CD4-positive, CD25-positive, alpha-beta regulatory T cell (primary cell): ENCODE measurements around the gene LRP3. TPM values are rescaled to one million over a fixed set of nuclear protein-coding genes. Genes with fewer than 3 reads are reported as not detected.
"Not testable (repeated sequence)": the region's sequence is repeated elsewhere in the genome, so short reads cannot be mapped to it uniquely, and the experiment has no call there.

Experiments used
- ATAC-seq, 2 donors: fragments of 150-1000 bp; cut with Tn5 transposase; one replicate each; pipeline ENCODE4 v1.10.0; 2021; ENCODE audit warnings: low read depth in 2 of 2, moderate number of reproducible peaks in 2 of 2, moderate library complexity in 1 of 2
- DNase-seq, 3 donors: peaks; one replicate each; pipeline versions ENCODE4 v3.0.0 to v3.0.0-alpha.2; 2012 to 2022; ENCODE audit warnings: mixed read lengths in 1 of 3
- H3K27ac ChIP-seq: one replicate; pipeline ENCODE4 v1.7.0; 2013; ENCODE audit warnings: mild to moderate bottlenecking, low read length; ENCODE audit not compliant: insufficient read depth, poor library complexity, severe bottlenecking
- H3K27me3 ChIP-seq: one replicate; pipeline ENCODE4 v1.7.0; 2013; ENCODE audit warnings: low read length; ENCODE audit not compliant: control insufficient read depth, insufficient read depth
- H3K36me3 ChIP-seq: one replicate; pipeline ENCODE4 v1.7.0; 2013; ENCODE audit warnings: mild to moderate bottlenecking, low read length, moderate library complexity; ENCODE audit not compliant: control insufficient read depth, insufficient read depth
- H3K4me1 ChIP-seq: 2 replicates; pipeline ENCODE4 v1.7.0; 2013; ENCODE audit warnings: mild to moderate bottlenecking, low read length; ENCODE audit not compliant: insufficient read depth, control insufficient read depth, poor library complexity, severe bottlenecking
- H3K4me3 ChIP-seq: one replicate; pipeline ENCODE4 v1.7.0; 2013; ENCODE audit warnings: low read depth, mild to moderate bottlenecking, low read length, moderate library complexity
- H3K9me3 ChIP-seq, 2 experiments: 1 replicate in 1 of 2; 2 replicates in 1 of 2; pipeline ENCODE4 v1.7.0; 2013; ENCODE audit warnings: low read length in 2 of 2, mild to moderate bottlenecking in 1 of 2, moderate library complexity in 1 of 2; ENCODE audit not compliant: control insufficient read depth in 2 of 2
- H3K27ac Mint-ChIP-seq, 3 donors: one replicate each; pipeline ENCODE4 v1.8.0; 2020 to 2022; ENCODE audit warnings: mild to moderate bottlenecking in 3 of 3, mixed read lengths in 3 of 3, moderate library complexity in 2 of 3
- H3K27me3 Mint-ChIP-seq: one replicate; pipeline ENCODE4 v1.8.0; 2022; ENCODE audit warnings: mild to moderate bottlenecking, mixed read lengths
- H3K36me3 Mint-ChIP-seq: one replicate; pipeline ENCODE4 v1.8.0; 2020; ENCODE audit warnings: mixed read lengths
- H3K4me1 Mint-ChIP-seq, 4 donors: one replicate each; pipeline ENCODE4 v1.8.0; 2020 to 2022; ENCODE audit warnings: mixed read lengths in 4 of 4, mild to moderate bottlenecking in 1 of 4
- H3K4me3 Mint-ChIP-seq, 4 donors: one replicate each; pipeline ENCODE4 v1.8.0; 2020 to 2022; ENCODE audit warnings: mild to moderate bottlenecking in 4 of 4, mixed read lengths in 4 of 4, moderate library complexity in 3 of 4
- H3K9me3 Mint-ChIP-seq, 7 donors: one replicate each; pipeline ENCODE4 v1.8.0; 2020 to 2022; ENCODE audit warnings: mixed read lengths in 7 of 7, mild to moderate bottlenecking in 3 of 7, moderate library complexity in 2 of 7
- polyA plus RNA-seq, 4 donors: library from polyadenylated mRNA; unstranded; fragments of 300-500 nt; fragmentation: Illumina TruSeq; gene quantifications; one replicate each; pipeline ENCODE4 v1.2.3, GENCODE V29; 2021
- total RNA-seq: library from RNA; stranded (reverse); gene quantifications from one replicate; pipeline ENCODE4 v1.2.3, GENCODE V29; 2022

The LRP3 gene, protein sequence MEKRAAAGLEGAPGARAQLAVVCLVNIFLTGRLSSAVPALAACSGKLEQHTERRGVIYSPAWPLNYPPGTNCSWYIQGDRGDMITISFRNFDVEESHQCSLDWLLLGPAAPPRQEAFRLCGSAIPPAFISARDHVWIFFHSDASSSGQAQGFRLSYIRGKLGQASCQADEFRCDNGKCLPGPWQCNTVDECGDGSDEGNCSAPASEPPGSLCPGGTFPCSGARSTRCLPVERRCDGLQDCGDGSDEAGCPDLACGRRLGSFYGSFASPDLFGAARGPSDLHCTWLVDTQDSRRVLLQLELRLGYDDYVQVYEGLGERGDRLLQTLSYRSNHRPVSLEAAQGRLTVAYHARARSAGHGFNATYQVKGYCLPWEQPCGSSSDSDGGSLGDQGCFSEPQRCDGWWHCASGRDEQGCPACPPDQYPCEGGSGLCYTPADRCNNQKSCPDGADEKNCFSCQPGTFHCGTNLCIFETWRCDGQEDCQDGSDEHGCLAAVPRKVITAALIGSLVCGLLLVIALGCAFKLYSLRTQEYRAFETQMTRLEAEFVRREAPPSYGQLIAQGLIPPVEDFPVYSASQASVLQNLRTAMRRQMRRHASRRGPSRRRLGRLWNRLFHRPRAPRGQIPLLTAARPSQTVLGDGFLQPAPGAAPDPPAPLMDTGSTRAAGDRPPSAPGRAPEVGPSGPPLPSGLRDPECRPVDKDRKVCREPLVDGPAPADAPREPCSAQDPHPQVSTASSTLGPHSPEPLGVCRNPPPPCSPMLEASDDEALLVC
- not detected for total RNA-seq
- not detected for polyA plus RNA-seq

DNA sequence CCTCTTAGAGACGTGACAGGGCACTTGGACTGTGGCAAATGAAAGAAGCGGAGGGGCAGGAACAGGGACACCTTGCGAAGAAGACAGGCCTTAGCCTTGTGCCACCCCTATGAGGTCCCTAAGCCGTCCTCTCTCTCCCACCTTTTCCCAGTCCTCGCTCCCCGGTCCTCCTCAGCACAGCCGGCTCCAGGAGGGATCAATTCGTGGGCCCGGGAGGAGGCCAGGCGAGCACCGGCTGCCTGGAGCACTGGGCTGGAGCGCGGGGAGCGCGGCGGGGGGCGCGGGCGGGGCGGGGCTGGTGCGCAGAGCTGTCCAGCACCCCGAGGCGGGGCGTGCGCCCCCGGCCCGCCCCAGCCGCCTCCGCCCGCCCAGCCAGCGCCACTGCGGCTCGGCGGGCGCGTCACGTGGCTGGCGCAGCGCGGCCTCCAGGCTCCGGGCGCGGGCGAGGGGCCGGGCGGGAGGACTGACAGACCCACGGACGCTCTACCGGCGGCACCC is at the start of gene LRP3:
Gene LRP3 (plus strand): TSS at position 466 of the 498 bp plus-strand sequence. CDS start 456 bp downstream, outside the sequence.
- Histone ChIP-seq H3K27me3 (peaks cover 7% of the 10 kb centered on the region), H3K4me3 (no peak within 1 kb of the TSS), H3K9me3 (no peaks in the 10 kb centered on the region), H3K27ac (no peak within 1 kb of the TSS), H3K36me3 (no peaks in the 10 kb centered on the region), H3K4me1 (no peaks in the 10 kb centered on the region)
- H3K27me3 Mint-ChIP-seq: peaks cover 72% of the 10 kb centered on the region
- H3K36me3 Mint-ChIP-seq: no peaks in the 10 kb centered on the region
- no peak for DNase-seq
- H3K27ac Mint-ChIP-seq: no peak within 1 kb of the TSS
- H3K9me3 Mint-ChIP-seq: peaks cover 0 to 1% (median 0%) of the 10 kb centered on the region in 7 donors
- peak within 1 kb of the TSS in 2 of 4 donors; percentile 35 to 57 for H3K4me3 Mint-ChIP-seq
- H3K4me1 Mint-ChIP-seq: peaks cover 0 to 9% (median 0%) of the 10 kb centered on the region in 4 donors
- ATAC-seq: no peak

DNA sequence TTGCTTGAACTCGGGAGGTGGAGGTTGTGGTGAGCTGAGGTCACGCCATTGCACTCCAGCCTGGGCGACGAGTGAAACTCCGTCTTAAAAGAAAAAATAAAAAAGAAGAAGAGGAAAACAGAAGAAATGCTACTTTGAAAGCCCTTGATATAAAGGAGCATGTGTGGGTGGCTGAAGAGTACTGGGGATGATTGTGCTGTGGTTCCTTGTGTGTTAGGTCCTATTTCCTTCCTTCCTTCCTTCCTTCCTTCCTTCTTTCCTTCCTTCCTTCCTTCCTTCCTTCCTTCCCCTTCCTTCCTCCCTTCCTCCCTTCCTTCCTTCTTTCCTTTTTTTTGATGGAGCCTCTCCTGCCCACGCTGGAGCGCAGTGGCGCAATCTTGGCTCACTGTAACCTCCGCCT is 47.9 kb upstream of the LRP3 start:
- no peaks in the 10 kb centered on the region for H3K9me3 Mint-ChIP-seq
- no peaks in the 10 kb centered on the region for H3K4me1 ChIP-seq
- no peak for DNase-seq
- H3K27ac ChIP-seq: no peak overlapping the region
- no peak overlapping the region for H3K4me3 ChIP-seq
- no peaks in the 10 kb centered on the region for H3K36me3 ChIP-seq
- H3K27me3 ChIP-seq: no peaks in the 10 kb centered on the region
- H3K4me3 Mint-ChIP-seq: no peak overlapping the region
- H3K4me1 Mint-ChIP-seq: peaks cover 0 to 11% (median 3%) of the 10 kb centered on the region in 4 donors
- no peaks in the 10 kb centered on the region for H3K36me3 Mint-ChIP-seq
- peaks cover 15% of the 10 kb centered on the region for H3K27me3 Mint-ChIP-seq
- ATAC-seq: no peak
- H3K27ac Mint-ChIP-seq: no peak overlapping the region
- no peaks in the 10 kb centered on the region for H3K9me3 ChIP-seq

DNA sequence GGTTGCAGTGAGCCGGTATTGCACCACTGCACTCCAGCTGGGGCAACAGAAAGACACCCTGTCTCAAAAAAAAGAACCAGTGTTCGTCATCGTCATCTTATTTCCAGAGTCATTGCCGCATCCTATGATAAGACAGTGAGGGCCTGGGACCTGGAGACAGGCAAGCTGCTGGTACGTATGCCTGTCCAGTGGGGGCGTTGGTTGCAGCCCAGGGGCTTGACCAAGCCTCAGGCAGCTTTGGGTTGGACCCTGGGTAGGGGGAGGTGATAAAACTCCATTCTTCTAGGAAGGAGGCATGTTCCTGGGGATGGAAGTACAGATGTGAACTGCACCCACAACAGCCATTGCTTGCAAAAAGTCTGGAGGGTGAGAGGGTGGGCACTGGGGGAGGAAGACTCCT is 46.6 kb upstream of the LRP3 start:
- H3K4me3 ChIP-seq: no peak overlapping the region
- no peak overlapping the region for H3K27ac Mint-ChIP-seq
- H3K27me3 ChIP-seq: no peaks in the 10 kb centered on the region
- H3K9me3 ChIP-seq: no peaks in the 10 kb centered on the region
- H3K4me3 Mint-ChIP-seq: no peak overlapping the region
- H3K36me3 ChIP-seq: no peaks in the 10 kb centered on the region
- DNase-seq: no peak
- H3K4me1 Mint-ChIP-seq: peaks cover 0 to 11% (median 3%) of the 10 kb centered on the region in 4 donors
- H3K27ac ChIP-seq: no peak overlapping the region
- no peaks in the 10 kb centered on the region for H3K4me1 ChIP-seq
- ATAC-seq: no peak
- H3K27me3 Mint-ChIP-seq: peaks cover 14% of the 10 kb centered on the region
- no peaks in the 10 kb centered on the region for H3K36me3 Mint-ChIP-seq
- no peaks in the 10 kb centered on the region for H3K9me3 Mint-ChIP-seq

DNA sequence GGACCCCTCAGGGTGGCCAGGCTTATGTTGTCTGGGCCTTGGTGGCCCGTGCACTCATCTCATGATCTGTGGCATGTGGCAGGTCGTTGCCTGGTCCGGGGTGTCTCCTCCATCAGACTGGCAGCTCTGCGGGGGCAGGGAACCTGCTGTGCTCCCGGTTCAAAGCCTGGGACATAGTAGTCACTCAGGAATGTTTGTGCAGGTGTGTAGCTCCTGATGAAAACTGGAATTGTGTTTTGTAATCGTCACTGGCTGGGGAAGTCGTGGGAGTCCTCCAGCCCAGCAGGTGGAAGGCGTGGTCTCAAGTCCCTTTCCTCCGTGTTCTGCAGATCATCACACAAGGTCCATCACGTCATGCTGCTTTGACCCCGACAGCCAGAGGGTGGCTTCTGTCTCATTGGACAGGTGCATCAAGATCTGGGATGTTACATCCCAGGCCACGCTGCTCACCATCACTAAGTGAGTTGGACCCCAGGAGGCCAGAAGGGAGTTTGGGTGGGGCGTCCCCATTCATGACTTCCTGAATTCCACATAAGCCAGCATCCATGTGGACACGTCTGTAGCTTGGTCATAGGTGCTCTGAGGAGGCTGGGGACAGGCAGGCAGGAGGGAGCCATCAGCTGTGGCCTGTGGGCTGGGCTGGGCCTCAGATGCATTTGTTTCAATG is 43.1 kb upstream of the LRP3 start:
- Mint-ChIP-seq H3K27ac (no peak overlapping the region), H3K9me3 (no peaks in the 10 kb centered on the region), H3K4me3 (no peak overlapping the region), H3K36me3 (no peaks in the 10 kb centered on the region), H3K4me1 (peaks cover 0 to 6% (median 0%) of the 10 kb centered on the region in 4 donors), H3K27me3 (peaks cover 10% of the 10 kb centered on the region)
- H3K9me3 ChIP-seq: no peaks in the 10 kb centered on the region
- ATAC-seq (no peak), DNase-seq (no peak)
- no peaks in the 10 kb centered on the region for H3K27me3 ChIP-seq
- H3K4me3 ChIP-seq: no peak overlapping the region
- H3K27ac ChIP-seq: no peak overlapping the region
- H3K36me3 ChIP-seq: no peaks in the 10 kb centered on the region
- no peaks in the 10 kb centered on the region for H3K4me1 ChIP-seq

DNA sequence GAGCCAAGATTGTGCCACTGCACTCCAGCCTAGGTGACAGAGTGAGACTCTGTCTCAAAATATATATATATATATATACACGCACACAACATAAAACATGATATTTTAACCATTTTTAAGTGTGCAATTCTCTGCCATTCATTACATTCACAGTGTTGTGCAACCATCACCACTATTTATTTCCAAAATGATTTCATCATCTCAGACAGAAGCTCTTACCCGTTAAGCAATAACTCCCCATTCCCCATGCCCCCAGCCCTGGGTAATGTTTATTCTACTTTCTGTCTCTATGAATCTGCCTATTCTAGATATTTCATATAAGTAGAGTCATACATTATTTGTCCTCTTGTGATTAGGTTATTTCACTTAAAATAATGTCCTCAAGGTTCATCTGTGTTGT is 42.0 kb upstream of the LRP3 start:
- H3K27ac Mint-ChIP-seq: no peak overlapping the region
- no peaks in the 10 kb centered on the region for H3K4me1 Mint-ChIP-seq
- no peak overlapping the region for H3K4me3 Mint-ChIP-seq
- ATAC-seq: no peak
- Histone ChIP-seq H3K4me1 (no peaks in the 10 kb centered on the region), H3K9me3 (no peaks in the 10 kb centered on the region), H3K27ac (no peak overlapping the region), H3K4me3 (no peak overlapping the region), H3K27me3 (no peaks in the 10 kb centered on the region), H3K36me3 (no peaks in the 10 kb centered on the region)
- no peaks in the 10 kb centered on the region for H3K36me3 Mint-ChIP-seq
- H3K9me3 Mint-ChIP-seq: no peaks in the 10 kb centered on the region
- DNase-seq: no peak
- H3K27me3 Mint-ChIP-seq: peaks cover 4% of the 10 kb centered on the region

DNA sequence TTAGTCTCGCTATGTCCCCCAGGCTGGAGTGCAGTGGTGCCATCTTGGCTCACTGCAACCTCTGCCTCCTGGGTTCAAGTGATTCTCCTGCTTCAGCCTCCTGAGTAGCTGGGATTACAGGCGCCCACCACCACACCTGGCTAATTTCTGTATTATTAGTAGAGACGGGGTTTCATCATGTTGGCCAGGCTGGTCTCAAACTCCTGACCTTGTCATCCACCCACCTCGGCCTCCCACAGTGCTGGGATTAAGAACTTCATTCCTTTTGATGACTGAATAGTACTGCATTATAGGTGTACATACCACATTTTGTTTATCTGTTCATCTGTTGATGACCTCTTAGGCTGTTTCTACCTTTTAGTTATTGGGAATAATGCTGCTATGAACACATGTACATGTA is 41.5 kb upstream of the LRP3 start:
- not testable (repeated sequence) for H3K9me3 Mint-ChIP-seq, H3K27ac Mint-ChIP-seq, ATAC-seq

DNA sequence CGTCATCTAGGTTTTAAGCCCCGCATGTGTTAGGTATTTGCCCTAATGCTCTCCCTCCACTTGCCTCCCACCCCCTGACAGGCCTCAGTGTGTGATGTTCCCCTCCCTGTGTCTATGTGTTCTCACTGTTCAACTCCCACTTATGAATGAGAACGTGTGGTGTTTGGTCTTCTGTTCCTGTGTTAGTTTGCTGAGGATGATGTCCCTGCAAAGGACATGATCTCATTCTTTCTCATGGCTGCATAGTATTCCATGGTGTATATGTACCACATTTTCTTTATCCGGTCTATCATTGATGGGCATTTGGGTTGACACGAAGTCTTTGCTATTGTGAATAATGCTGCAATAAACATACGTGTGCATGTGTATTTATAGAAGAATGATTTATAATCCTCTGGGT is 39.8 kb upstream of the LRP3 start:
- not testable (repeated sequence) for H3K9me3 ChIP-seq, H3K27me3 ChIP-seq, H3K27ac ChIP-seq, H3K27ac Mint-ChIP-seq, H3K4me1 Mint-ChIP-seq, ATAC-seq, H3K4me3 ChIP-seq, H3K36me3 ChIP-seq, H3K4me1 ChIP-seq, H3K36me3 Mint-ChIP-seq, H3K27me3 Mint-ChIP-seq, DNase-seq, H3K9me3 Mint-ChIP-seq
- peak overlapping the region in 1 of 4 donors; percentile 7 for H3K4me3 Mint-ChIP-seq

More for the DNA sequence above, 41.5 kb upstream of the LRP3 start:
- H3K4me3 ChIP-seq, H3K4me3 Mint-ChIP-seq, H3K27me3 ChIP-seq, H3K9me3 ChIP-seq, H3K4me1 ChIP-seq, DNase-seq, H3K36me3 Mint-ChIP-seq, H3K27me3 Mint-ChIP-seq, H3K36me3 ChIP-seq, H3K4me1 Mint-ChIP-seq, H3K27ac ChIP-seq: not testable (repeated sequence)
